ENCODE data around the gene HSPA1B. TPM values are rescaled to one million over a fixed set of nuclear protein-coding genes. Genes with fewer than 3 reads are reported as not detected.

HSPA1B gene
- total RNA-seq, 1 experiment from 2014 or later = 85.1 TPM

DNA sequence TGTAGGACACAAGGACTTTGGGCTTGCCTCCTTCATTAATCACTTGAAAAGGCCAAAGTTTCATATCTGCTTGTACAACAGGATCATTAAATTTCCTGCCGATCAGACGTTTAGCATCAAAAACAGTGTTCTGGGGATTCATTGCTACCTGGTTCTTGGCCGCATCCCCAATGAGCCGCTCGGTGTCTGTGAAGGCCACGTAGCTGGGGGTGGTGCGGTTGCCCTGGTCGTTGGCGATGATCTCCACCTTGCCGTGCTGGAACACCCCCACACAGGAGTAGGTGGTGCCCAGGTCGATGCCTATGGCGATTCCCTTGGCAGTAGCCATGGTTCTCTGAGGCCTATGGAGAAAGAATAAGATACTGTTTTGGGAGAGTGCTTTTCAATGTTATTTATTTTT lies 15.9 kb upstream of the HSPA1B start:
- Histone ChIP-seq H2AK5ac (ENCODE audit: insufficient read length, low read length) (no peak overlapping the region), H3K23me2 (ENCODE audit: insufficient read length, low read depth, low read length, poor library complexity, severe bottlenecking) (peaks cover 5% of the 10 kb centered on the region), H3K23ac (ENCODE audit: insufficient read length, low read depth, low read length) (no peak overlapping the region), H3K9ac (ENCODE audit: extremely low read depth, insufficient read length, low read length) (no peak overlapping the region), H2BK20ac (ENCODE audit: low read depth, low read length, poor library complexity, severe bottlenecking) (no peak overlapping the region), H3K79me2 (ENCODE audit: insufficient read depth, low read length) (no peaks in the 10 kb centered on the region), H3K4me2 (ENCODE audit: insufficient read depth, insufficient read length, low read length) (no peak overlapping the region), H4K5ac (ENCODE audit: insufficient read length, low read depth, low read length) (no peak overlapping the region), H3K4me1 (ENCODE audit: insufficient read depth, low read length) (no peaks in the 10 kb centered on the region), H2BK12ac (ENCODE audit: insufficient read length, low read depth, low read length) (no peak overlapping the region), H4K91ac (ENCODE audit: insufficient read length, low read depth, low read length) (peak overlapping the region; percentile 28), H3K9me3 (ENCODE audit: control insufficient read depth, low read depth, low read length) (no peaks in the 10 kb centered on the region), H2AFZ (ENCODE audit: low read length) (no peak overlapping the region), H3K18ac (ENCODE audit: insufficient read length, low read depth, low read length) (no peak overlapping the region), H2BK120ac (ENCODE audit: low read depth, low read length, poor library complexity, severe bottlenecking) (no peak overlapping the region), H2BK15ac (ENCODE audit: low read depth, low read length) (no peak overlapping the region), H4K20me1 (ENCODE audit: control insufficient read depth, insufficient read depth, insufficient read length) (no peaks in the 10 kb centered on the region), H3T11ph (ENCODE audit: low read length) (no peak overlapping the region), H3K56ac (ENCODE audit: insufficient read length, low read depth, low read length) (no peak overlapping the region), H4K8ac (replicated peaks; ENCODE audit: insufficient read length, low read depth, low read length) (no peak overlapping the region), H2BK5ac (ENCODE audit: insufficient read length, low read length) (no peak overlapping the region), H3K4ac (ENCODE audit: low read depth, low read length) (no peak overlapping the region), H3K14ac (ENCODE audit: insufficient read depth, low read length) (no peak overlapping the region), H3K27me3 (ENCODE audit: insufficient read depth, low read length) (no peaks in the 10 kb centered on the region), H3K27ac (ENCODE audit: insufficient read length, low read depth, low read length) (no peak overlapping the region), H3K79me1 (ENCODE audit: insufficient read depth, low read depth, low read length, poor library complexity, severe bottlenecking) (no peaks in the 10 kb centered on the region)
- TF ChIP-seq, protein P1, sequence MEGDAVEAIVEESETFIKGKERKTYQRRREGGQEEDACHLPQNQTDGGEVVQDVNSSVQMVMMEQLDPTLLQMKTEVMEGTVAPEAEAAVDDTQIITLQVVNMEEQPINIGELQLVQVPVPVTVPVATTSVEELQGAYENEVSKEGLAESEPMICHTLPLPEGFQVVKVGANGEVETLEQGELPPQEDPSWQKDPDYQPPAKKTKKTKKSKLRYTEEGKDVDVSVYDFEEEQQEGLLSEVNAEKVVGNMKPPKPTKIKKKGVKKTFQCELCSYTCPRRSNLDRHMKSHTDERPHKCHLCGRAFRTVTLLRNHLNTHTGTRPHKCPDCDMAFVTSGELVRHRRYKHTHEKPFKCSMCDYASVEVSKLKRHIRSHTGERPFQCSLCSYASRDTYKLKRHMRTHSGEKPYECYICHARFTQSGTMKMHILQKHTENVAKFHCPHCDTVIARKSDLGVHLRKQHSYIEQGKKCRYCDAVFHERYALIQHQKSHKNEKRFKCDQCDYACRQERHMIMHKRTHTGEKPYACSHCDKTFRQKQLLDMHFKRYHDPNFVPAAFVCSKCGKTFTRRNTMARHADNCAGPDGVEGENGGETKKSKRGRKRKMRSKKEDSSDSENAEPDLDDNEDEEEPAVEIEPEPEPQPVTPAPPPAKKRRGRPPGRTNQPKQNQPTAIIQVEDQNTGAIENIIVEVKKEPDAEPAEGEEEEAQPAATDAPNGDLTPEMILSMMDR (conservative IDR thresholded peaks at IDR 0.05) = no peak
- Mint-ChIP-seq H3K36me3 (ENCODE audit: insufficient read depth in 1 of 3, low read depth in 3 of 3) (peaks cover 0 to 3% (median 2%) of the 10 kb centered on the region in 3 experiments; a peak in 2 of 7 replicates), H3K27ac (no peak overlapping the region), H3K4me1 (peaks cover 7 to 9% of the 10 kb centered on the region in 2 experiments), H3K9me3 (peaks cover 3 to 4% of the 10 kb centered on the region in 2 experiments; a peak in 3 of 5 replicates), H3K4me3 (no peak overlapping the region), H3K27me3 (ENCODE audit: low read depth) (0 out of 2 replicates have a peak, but pooled peaks cover 2% of the 10 kb centered on the region)
- no CpG with 5 or more reads among the region's 12 CpGs for WGBS (ENCODE audit: extremely low coverage, insufficient read length, low lambda C conversion rate)
- DNase-seq = no peak

Data from H9 (cell line).